Myocyte (in vitro differentiated cells): ENCODE results near the gene VCX. TPM values are rescaled to one million over a fixed set of nuclear protein-coding genes. Genes with fewer than 3 reads are reported as not detected.
"Not testable (repeated sequence)": the region's sequence is repeated elsewhere in the genome, so short reads cannot be mapped to it uniquely, and the experiment has no call there.

Experiments used
- DNase-seq: peaks from one replicate; pipeline ENCODE4 v3.0.0-alpha.2; 2012; ENCODE audit warnings: low read depth
- polyA plus RNA-seq: library from polyadenylated mRNA; unstranded; fragments of >200 nt; gene quantifications from one replicate; pipeline ENCODE4 v1.2.1, GENCODE V29; 2012; ENCODE audit warnings: missing spikeins
- total RNA-seq: library from RNA; depleted of rRNA; stranded (reverse); fragments of >200 nt; gene quantifications from 2 replicates; pipeline ENCODE4 v1.2.3, GENCODE V29; 2014

Gene VCX
- total RNA-seq, result not detected in 2 replicates
- not detected for polyA plus RNA-seq

- DNase-seq, result not testable (repeated sequence)
Measured at GRCh38 chrX:7842871-7843270, at the start of gene VCX. TSS of gene VCX (plus strand) at chrX:7843171. CDS start at chrX:7843204, 33 bp downstream.

GRCh38 chrX:7798327-7798726 is 44.6 kb upstream of the VCX start:
- no peak for DNase-seq

DNA sequence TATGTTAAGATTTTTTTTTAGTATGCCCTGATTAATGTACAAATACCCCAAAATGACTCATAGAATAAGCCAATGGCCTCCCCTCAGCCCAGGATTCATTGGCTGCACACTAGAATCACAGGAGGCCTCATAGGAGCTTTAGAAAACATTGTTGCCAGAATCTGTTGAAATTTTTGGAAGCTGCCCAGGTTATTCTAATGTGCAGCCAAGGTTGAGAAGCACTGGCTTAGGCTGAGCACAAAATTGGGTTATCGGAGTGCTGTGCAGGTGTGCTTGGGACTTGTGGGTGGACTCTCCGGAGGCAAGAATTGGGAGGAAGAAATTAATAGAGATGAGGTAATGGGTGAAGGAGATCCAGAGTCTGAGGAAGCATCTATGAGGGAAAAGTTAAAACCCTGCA is 41.3 kb upstream of the VCX start:
- DNase-seq, result no peak

GRCh38 chrX:7815166-7815805 is 27.7 kb upstream of the VCX start:
- no peak for DNase-seq

GRCh38 chrX:7828594-7828993 is 14.4 kb upstream of the VCX start:
- no peak for DNase-seq

- no peak for DNase-seq
Measured at GRCh38 chrX:7841084-7841805, 1.7 kb upstream of the VCX start.

- no peak for DNase-seq
Measured at GRCh38 chrX:7852166-7852565, 9.2 kb downstream of the VCX start.

DNA sequence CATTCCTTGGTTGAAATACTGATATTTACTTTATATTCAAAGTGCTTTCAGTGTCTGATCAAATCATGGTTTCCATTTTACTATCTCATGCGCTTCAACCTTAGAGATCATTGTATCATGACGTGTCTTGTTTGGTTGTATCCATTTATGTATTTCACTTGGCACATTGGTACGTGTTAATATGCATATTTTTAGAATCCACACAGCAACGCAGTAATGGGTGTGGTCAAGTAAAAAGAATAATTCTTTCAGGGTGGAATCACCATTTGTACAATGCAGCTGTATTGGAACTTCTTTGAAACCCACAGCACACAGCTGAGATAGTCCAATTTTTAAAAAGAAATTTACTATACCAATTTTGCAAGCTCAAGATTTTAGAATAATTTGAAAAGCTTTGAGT is 29.1 kb downstream of the VCX start:
- DNase-seq, result no peak

DNA sequence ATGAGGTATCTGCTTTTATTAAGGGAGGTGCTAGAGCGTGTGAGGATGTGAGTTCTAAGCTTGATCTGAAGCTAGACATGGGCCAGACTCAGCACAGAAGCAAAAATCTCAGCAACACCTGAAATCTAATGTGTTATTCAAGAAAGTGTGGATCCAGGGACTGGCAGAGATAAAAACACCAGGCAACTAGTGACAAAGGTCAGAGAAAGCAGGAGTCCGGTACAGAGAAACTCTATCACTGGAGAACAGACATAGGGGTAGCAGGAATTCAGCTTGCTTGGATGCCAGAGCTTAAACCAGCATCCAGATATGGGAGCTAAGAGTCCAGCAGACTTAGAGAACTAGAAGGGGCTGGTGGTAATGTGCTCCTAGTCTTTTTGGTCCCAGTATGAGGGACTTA is 34.0 kb downstream of the VCX start:
- DNase-seq, result no peak

- DNase-seq, result no peak
Measured at GRCh38 chrX:7889135-7889534, 46.2 kb downstream of the VCX start.

- DNase-seq, result no peak
Measured at GRCh38 chrX:7889680-7890079, 46.7 kb downstream of the VCX start.

DNA sequence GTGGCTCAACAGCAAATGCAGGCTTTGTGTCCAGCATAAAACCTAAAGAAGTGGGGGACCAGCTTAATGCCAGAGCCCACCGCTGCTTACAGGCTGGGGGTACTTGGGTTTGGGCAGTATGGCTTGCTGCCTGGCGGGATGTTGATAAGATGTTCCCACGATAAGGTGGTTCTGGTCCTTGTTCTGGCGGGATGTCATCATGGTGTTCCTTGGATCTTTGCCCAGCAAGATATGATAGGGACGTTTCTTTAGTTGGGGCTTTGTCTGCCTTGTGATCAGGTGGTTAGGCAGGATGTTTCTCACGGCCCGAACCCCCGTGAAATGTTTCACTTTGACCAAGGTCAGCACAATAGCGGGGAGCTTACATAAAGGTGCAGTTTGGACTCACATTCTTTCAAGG is 49.0 kb downstream of the VCX start:
- DNase-seq, result no peak

Other genes starting within 250 kb of the VCX start
- not detected in 2 replicates for gene PNPLA4, start 84.2 kb downstream of the VCX start, total RNA-seq